Left ventricle myocardium inferior (tissue), 1 donor: ENCODE measurements around the gene DCDC2C. TPM values are rescaled to one million over a fixed set of nuclear protein-coding genes. Genes with fewer than 3 reads are reported as not detected.

ENCODE experiments used
- DNase-seq: peaks from one replicate; pipeline ENCODE4 v3.0.0-alpha.2; 2020
- H3K27ac ChIP-seq: fragments of 200-600 bp; replicated peaks from 2 replicates; pipeline ENCODE4 v1.8.0; 2021
- H3K27me3 ChIP-seq: fragments of 200-600 bp; 2 replicates; pipeline ENCODE4 v1.8.0; 2021; ENCODE audit warnings: low read depth
- H3K36me3 ChIP-seq: fragments of 200-600 bp; 2 replicates; pipeline ENCODE4 v1.8.0; 2021
- H3K4me1 ChIP-seq: fragments of 200-600 bp; 2 replicates; pipeline ENCODE4 v1.8.0; 2021
- H3K4me3 ChIP-seq: fragments of 200-600 bp; 2 replicates; pipeline ENCODE4 v1.8.0; 2021; ENCODE audit warnings: mild to moderate bottlenecking, moderate library complexity
- H3K9me3 ChIP-seq: fragments of 200-600 bp; replicated peaks from 2 replicates; pipeline ENCODE4 v1.8.0; 2021
- intact Hi-C: fragments of 100-400 bp; cut with micrococcal nuclease; formaldehyde crosslinking; loops from one replicate; pipeline ENCODE4 v1.11.0; 2022
- total RNA-seq: library from RNA; stranded (reverse); fragmentation: NEBNext Ultra II Directional; extraction: Animal tissue kit (Norgen Biotek cat#: 25700); gene quantifications from one replicate; pipeline ENCODE4 v1.2.1, GENCODE V29; 2021
- TF ChIP-seq, protein P1 (sequence below): fragments of 200-600 bp; IDR thresholded peaks from 2 replicates; pipeline ENCODE4 v1.8.0; 2021; ENCODE audit warnings: antibody characterized with exemption, mild to moderate bottlenecking, borderline replicate concordance
- donor health status: DM: no; HTN: yes; CAD: no; lungs with severe emphysema.

Gene DCDC2C
- total RNA-seq, 1 donor from 2014 or later = not detected

DNA sequence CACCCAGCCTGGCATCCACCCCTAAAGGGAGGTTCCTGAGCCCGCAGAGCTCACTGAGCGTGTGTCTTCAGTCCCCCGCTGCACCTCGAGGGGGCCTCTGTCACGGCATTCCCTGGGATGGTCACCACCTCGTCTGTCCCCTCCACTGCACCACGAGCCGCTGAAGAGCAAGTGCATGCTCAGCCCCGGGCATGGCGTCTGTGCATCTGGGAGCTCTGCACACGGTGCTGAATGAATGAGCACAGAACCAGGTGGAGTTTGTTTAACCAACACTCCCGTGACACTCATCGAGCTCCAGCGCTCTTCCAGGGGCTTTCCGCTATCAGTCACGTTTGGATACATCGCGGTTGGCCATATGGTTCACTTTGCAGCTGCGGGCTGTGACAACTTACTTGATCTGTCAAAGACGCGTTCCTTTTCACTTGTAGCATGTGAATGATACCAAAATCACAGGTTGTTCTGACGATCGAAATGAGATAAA, 36.2 kb upstream of the DCDC2C start:
- intact Hi-C loops = no loop called here
- H3K27ac ChIP-seq = no peak overlapping the region
- no peaks in the 10 kb centered on the region for H3K9me3 ChIP-seq
- TF ChIP-seq, protein P1, sequence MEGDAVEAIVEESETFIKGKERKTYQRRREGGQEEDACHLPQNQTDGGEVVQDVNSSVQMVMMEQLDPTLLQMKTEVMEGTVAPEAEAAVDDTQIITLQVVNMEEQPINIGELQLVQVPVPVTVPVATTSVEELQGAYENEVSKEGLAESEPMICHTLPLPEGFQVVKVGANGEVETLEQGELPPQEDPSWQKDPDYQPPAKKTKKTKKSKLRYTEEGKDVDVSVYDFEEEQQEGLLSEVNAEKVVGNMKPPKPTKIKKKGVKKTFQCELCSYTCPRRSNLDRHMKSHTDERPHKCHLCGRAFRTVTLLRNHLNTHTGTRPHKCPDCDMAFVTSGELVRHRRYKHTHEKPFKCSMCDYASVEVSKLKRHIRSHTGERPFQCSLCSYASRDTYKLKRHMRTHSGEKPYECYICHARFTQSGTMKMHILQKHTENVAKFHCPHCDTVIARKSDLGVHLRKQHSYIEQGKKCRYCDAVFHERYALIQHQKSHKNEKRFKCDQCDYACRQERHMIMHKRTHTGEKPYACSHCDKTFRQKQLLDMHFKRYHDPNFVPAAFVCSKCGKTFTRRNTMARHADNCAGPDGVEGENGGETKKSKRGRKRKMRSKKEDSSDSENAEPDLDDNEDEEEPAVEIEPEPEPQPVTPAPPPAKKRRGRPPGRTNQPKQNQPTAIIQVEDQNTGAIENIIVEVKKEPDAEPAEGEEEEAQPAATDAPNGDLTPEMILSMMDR = no peak
- no peaks in the 10 kb centered on the region for H3K36me3 ChIP-seq
- H3K4me1 ChIP-seq = peaks cover 7% of the 10 kb centered on the region
- peaks cover 13% of the 10 kb centered on the region for H3K27me3 ChIP-seq
- peak overlapping the region; percentile 34 for H3K4me3 ChIP-seq
- no peak for DNase-seq

DNA sequence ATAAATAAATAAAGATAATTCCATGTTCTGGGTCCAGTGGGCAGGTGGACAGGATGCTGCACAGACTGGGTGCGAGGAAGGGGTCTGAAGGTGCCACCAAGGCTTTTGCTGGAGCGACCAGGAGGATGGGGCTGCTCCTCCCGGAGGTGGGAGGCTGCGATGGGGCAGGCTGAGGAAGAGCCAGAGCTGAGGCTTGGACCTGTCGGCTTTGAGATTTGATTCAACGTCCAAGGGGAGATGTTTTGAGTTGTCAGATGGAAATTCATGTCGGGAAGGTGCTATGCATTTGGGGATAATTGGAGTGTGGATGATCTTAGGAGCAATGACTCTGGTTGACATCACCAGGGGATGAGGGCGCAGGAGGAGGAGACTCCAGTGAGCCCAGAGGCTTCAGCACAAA, 33.7 kb upstream of the DCDC2C start:
- H3K4me3 ChIP-seq = no peak overlapping the region
- intact Hi-C loops = no loop called here
- no peaks in the 10 kb centered on the region for H3K36me3 ChIP-seq
- peaks cover 13% of the 10 kb centered on the region for H3K27me3 ChIP-seq
- no peaks in the 10 kb centered on the region for H3K9me3 ChIP-seq
- H3K4me1 ChIP-seq = peaks cover 7% of the 10 kb centered on the region
- no peak overlapping the region for H3K27ac ChIP-seq
- TF ChIP-seq, protein P1 = no peak
- no peak for DNase-seq

DNA sequence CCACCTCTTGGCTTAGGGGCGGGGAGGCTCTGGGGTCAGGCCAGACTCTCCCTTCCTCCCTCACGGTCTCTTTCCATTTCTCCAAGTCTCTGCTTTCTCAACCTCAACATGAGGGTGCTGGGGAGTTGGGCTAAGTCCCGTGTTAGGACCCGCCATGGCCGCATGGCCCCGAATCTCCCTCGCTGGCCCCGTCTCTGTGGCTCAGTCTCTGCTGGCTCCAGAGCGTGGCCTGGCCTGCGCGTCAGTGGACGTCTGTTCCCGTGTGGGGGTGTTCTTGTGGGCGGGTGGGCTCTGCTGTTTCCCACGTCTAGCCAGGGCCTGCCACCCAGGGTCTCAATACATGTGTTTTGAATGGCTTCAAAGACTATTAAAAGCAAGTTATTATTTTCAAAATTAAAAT, 33.0 kb upstream of the DCDC2C start:
- no peaks in the 10 kb centered on the region for H3K36me3 ChIP-seq
- no peak for DNase-seq
- intact Hi-C loops = no loop called here

DNA sequence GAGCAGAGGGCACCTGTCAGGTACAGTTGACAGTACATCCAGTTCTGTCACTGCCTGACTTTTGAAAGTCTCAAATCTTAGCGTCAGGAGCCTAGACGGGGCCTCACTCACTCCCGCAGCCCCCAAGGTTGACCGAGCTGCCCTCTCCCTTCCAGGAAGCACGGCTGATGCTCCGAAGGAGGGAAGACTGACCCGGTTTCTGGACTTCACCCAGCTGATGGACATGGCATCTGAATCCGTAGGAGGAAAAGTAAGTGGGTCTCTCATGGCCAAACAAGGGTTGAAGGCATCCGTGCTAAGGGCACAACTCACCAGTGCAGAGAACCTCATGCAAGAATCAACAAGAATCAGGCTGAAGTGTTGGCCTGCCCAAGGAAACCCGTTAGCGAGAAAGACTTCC, 32.4 kb upstream of the DCDC2C start:
- intact Hi-C loops = no loop called here
- Histone ChIP-seq H3K9me3 (no peaks in the 10 kb centered on the region), H3K36me3 (no peaks in the 10 kb centered on the region), H3K4me3 (no peak overlapping the region), H3K27ac (no peak overlapping the region), H3K27me3 (peaks cover 13% of the 10 kb centered on the region), H3K4me1 (peaks cover 7% of the 10 kb centered on the region)
- DNase-seq = no peak
- TF ChIP-seq, protein P1 = no peak

More for the DNA sequence above, 33.0 kb upstream of the DCDC2C start:
- peaks cover 13% of the 10 kb centered on the region for H3K27me3 ChIP-seq
- H3K9me3 ChIP-seq = no peaks in the 10 kb centered on the region
- TF ChIP-seq, protein P1 = no peak
- no peak overlapping the region for H3K27ac ChIP-seq
- H3K4me3 ChIP-seq = no peak overlapping the region
- peaks cover 7% of the 10 kb centered on the region for H3K4me1 ChIP-seq

DNA sequence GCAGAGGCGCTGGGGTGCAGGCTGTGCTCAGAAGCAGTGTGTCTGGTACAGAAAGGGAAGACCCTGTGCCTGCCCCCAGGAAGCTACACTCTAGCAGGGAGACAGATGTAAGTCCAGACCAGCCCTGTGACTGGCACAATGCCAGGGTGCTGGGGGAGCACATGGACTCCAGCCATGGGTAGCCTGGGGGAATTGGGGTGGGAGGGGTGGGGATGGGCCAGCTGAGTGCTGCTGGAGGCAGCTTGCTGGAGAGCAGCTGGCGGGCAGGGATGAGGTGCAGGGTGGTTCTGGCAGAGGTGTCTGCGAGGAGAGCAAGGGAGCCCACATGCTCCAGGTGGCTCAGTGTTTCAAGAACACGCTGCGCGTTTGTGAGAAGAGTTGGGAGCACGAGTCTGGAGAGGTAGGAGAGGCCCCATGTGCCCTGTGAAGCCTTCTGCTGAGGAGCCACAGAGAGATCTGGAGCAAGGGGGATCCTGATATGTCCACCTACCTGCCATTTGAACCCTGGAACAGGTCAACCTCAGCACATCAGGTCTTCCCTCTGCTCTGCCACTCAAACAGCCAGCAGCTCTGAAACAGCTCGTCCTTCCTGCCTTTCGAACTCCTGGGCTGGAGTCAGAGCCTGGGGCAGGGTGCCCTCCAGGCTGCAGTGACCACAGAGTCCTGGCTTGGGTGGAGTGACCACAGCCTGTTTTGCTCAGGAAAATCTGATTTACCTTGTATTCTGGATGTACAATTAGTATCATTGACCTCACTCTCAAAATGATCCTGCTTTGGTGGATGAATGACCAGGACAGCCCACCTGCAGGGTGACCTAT, 30.3 kb upstream of the DCDC2C start:
- Histone ChIP-seq H3K4me3 (no peak overlapping the region), H3K9me3 (no peaks in the 10 kb centered on the region), H3K27me3 (peaks cover 27% of the 10 kb centered on the region), H3K27ac (no peak overlapping the region), H3K4me1 (no peaks in the 10 kb centered on the region), H3K36me3 (no peaks in the 10 kb centered on the region)
- intact Hi-C loops = no loop called here
- TF ChIP-seq, protein P1 = no peak
- no peak for DNase-seq
